GM20000 (cell line): ENCODE data around the gene TINAGL1.

Experiments used
- DNase-seq: peaks from one replicate; pipeline ENCODE4 v3.0.0; 2012; ENCODE audit warnings: low spot score
- CTCF ChIP-seq: IDR thresholded peaks from 2 replicates; pipeline ENCODE4 v1.5.1; 2012; ENCODE audit warnings: mild to moderate bottlenecking, control low read depth; ENCODE audit errors: extremely low read depth, missing control alignments

TINAGL1 gene

GRCh38 chr1:31576201-31576669, at the start of gene TINAGL1:
Gene TINAGL1 (plus strand): TSS chr1:31576515. CDS start chr1:31577149, 634 bp downstream.
- DNase-seq: peak; percentile 46
- TF ChIP-seq CTCF: no peak

- no peak for DNase-seq
- no peak for TF ChIP-seq CTCF
These were observed 46.2 kb upstream of the TINAGL1 start for GRCh38 chr1:31529999-31530684.

- no peak for TF ChIP-seq CTCF
- DNase-seq: no peak
These were observed 44.9 kb upstream of the TINAGL1 start for GRCh38 chr1:31531177-31531999.

- DNase-seq: no peak
- no peak for TF ChIP-seq CTCF
These were observed 44.1 kb upstream of the TINAGL1 start for GRCh38 chr1:31532173-31532572.

- DNase-seq: no peak
- TF ChIP-seq CTCF: no peak
These were observed 40.8 kb upstream of the TINAGL1 start for GRCh38 chr1:31535561-31535960.

GRCh38 chr1:31539329-31539728, 37.0 kb upstream of the TINAGL1 start:
- no peak for DNase-seq
- no peak for TF ChIP-seq CTCF

GRCh38 chr1:31541194-31541593, 35.1 kb upstream of the TINAGL1 start:
- TF ChIP-seq CTCF: no peak
- DNase-seq: no peak
